ENCODE measurements around the gene ATG13. TPM values are rescaled to one million over a fixed set of nuclear protein-coding genes. Genes with fewer than 3 reads are reported as not detected.

Gene ATG13
- total RNA-seq, 2 donors from 2014 or later = 110 to 129 TPM

Other genes with a start within 250 kb of the ATG13 start
- gene MDK, start 235.9 kb upstream of the ATG13 start, total RNA-seq = 1 to 10 TPM; 2.6 to 3.7 TPM
- 1 to 10 TPM; 4.3 to 4.8 TPM for gene CHRM4, start 225.8 kb upstream of the ATG13 start, total RNA-seq
- 10 to 100 TPM; 47.3 to 52.2 TPM for gene AMBRA1, start 23.5 kb upstream of the ATG13 start, total RNA-seq
- 10 to 100 TPM; 17.2 to 17.4 TPM for gene HARBI1, start 326 bp upstream of the ATG13 start, total RNA-seq
- gene ARHGAP1, start 83.1 kb downstream of the ATG13 start, total RNA-seq = 10 to 100 TPM; 58.0 to 65.9 TPM
- gene ZNF408, start 83.5 kb downstream of the ATG13 start, total RNA-seq = 10 to 100 TPM; 11.0 to 14.7 TPM
- not detected for gene F2, start 101.7 kb downstream of the ATG13 start, total RNA-seq
- 10 to 100 TPM; 33.7 to 39.8 TPM for gene CKAP5, start 228.7 kb downstream of the ATG13 start, total RNA-seq

Measured in T-helper 17 cell (primary cell).